ENCODE measurements around the gene PNPLA3. TPM values are rescaled to one million over a fixed set of nuclear protein-coding genes. Genes with fewer than 3 reads are reported as not detected.

PNPLA3 gene
- total and polyA plus RNA-seq, 12 donors, result 0.08 to 0.95 (median 0.27) TPM; not detected in 5

- Histone ChIP-seq H3K4me3 (no peak overlapping the region), H3K27me3 (no peaks in the 10 kb centered on the region), H3K27ac (no peak overlapping the region), H3K4me1 (peaks cover 0 to 27% (median 18%) of the 10 kb centered on the region in 9 donors), H3K36me3 (peaks cover 0 to 98% (median 42%) of the 10 kb centered on the region in 9 donors), H3K9me3 (no peaks in the 10 kb centered on the region)
- intact Hi-C loops (cut with DNase I), result loop anchor here in 8 of 10 donors (2.0 to 10.0 kb wide), 8 partner anchors 93 to 636 kb away; no protein-coding TSS in a partner anchor
- 95% methylated on average over 11 of the region's 11 CpGs for WGBS, 2 donors
- TF ChIP-seq CTCF (IDR thresholded peaks at IDR 0.05), result no peak
- ATAC-seq, result no peak
- DNase-seq, result no peak
Measured at GRCh38 chr22:43991316-43992020, 67.9 kb downstream of the PNPLA3 start.

GRCh38 chr22:43992331-43992821 is 68.8 kb downstream of the PNPLA3 start:
- 69 to 76% methylated on average over 16 of the region's 16 CpGs for WGBS, 2 donors
- Histone ChIP-seq H3K4me1 (peaks cover 0 to 27% (median 18%) of the 10 kb centered on the region in 9 donors), H3K36me3 (peaks cover 0 to 98% (median 49%) of the 10 kb centered on the region in 9 donors), H3K9me3 (no peaks in the 10 kb centered on the region), H3K4me3 (no peak overlapping the region), H3K27ac (no peak overlapping the region), H3K27me3 (no peaks in the 10 kb centered on the region)
- intact Hi-C loops (cut with DNase I), result loop anchor here in 8 of 10 donors (2.0 to 10.0 kb wide), 8 partner anchors 92 to 635 kb away; no protein-coding TSS in a partner anchor
- TF ChIP-seq CTCF (IDR thresholded peaks at IDR 0.05), result no peak
- ATAC-seq (peak in 1 of 8 donors; percentile 5), DNase-seq (no peak)

- intact Hi-C loops (cut with DNase I), result loop anchor here (1.0 to 10.0 kb wide), 10 partner anchors 92 to 634 kb away; no protein-coding TSS in a partner anchor
- Histone ChIP-seq H3K27me3 (no peaks in the 10 kb centered on the region), H3K9me3 (no peaks in the 10 kb centered on the region), H3K36me3 (peaks cover 0 to 98% (median 49%) of the 10 kb centered on the region in 9 donors), H3K4me1 (peaks cover 0 to 33% (median 18%) of the 10 kb centered on the region in 9 donors), H3K27ac (no peak overlapping the region), H3K4me3 (no peak overlapping the region)
- 30 to 35% methylated on average over 20 of the region's 20 CpGs for WGBS, 2 donors
- TF ChIP-seq CTCF (IDR thresholded peaks at IDR 0.05), result peak in 8 of 9 donors; percentile 93 to 98 (median 96)
- peak; percentile 53 to 85 (median 74) for ATAC-seq
- peak; percentile 46 to 56 for DNase-seq
Measured at GRCh38 chr22:43993072-43993760, 69.6 kb downstream of the PNPLA3 start.

- H3K4me3 ChIP-seq, result no peak overlapping the region
- no peaks in the 10 kb centered on the region for H3K9me3 ChIP-seq
- intact Hi-C loops (cut with DNase I), result loop anchor here in 7 of 10 donors (2.0 to 10.0 kb wide), 5 partner anchors 93 to 633 kb away; no protein-coding TSS in a partner anchor
- ATAC-seq (peak in 4 of 8 donors; percentile 3 to 10 (median 3)), DNase-seq (no peak)
- WGBS, 2 donors, result 87 to 94% methylated on average over 10 to 11 of the region's 11 CpGs
- peaks cover 0 to 98% (median 43%) of the 10 kb centered on the region in 9 donors for H3K36me3 ChIP-seq
- TF ChIP-seq CTCF (IDR thresholded peaks at IDR 0.05), result no peak
- no peaks in the 10 kb centered on the region for H3K27me3 ChIP-seq
- peak overlapping the region in 3 of 10 donors; percentile 18 to 56 (median 42) for H3K27ac ChIP-seq
- peaks cover 0 to 38% (median 18%) of the 10 kb centered on the region in 9 donors for H3K4me1 ChIP-seq
Measured at GRCh38 chr22:43994006-43994405, 70.4 kb downstream of the PNPLA3 start.

All from heart right ventricle (tissue), 16 donors.